PC-9 (cell line): Measurements from ENCODE around the gene COL27A1.

Experiments
- CTCF ChIP-seq: fragments of 200-600 bp; sonication (generic); conservative IDR thresholded peaks from 2 replicates; pipeline ENCODE4 v1.6.1; 2017; ENCODE audit warnings: mixed run types, antibody characterized with exemption, mild to moderate bottlenecking, moderate library complexity
- EZH2 ChIP-seq: fragments of 200-600 bp; sonication (generic); IDR thresholded peaks from 2 replicates; pipeline ENCODE4 v1.8.0; 2017; ENCODE audit warnings: antibody characterized with exemption, low read depth

- no peak for TF ChIP-seq EZH2
- TF ChIP-seq CTCF: no peak
These were observed 34.7 kb downstream of the COL27A1 start for GRCh38 chr9:114189823-114190562.
